Neural cell (in vitro differentiated cells): ENCODE results near the gene GRAMD1C. TPM values are rescaled to one million over a fixed set of nuclear protein-coding genes. Genes with fewer than 3 reads are reported as not detected.

ENCODE experiments used
- H2AFZ ChIP-seq: fragments of 200-600, 300-800 bp; sonication (generic), shearing (Covaris generic); 2 replicates; pipeline ENCODE4 v1.6.0; 2014; ENCODE audit warnings: low read depth, mild to moderate bottlenecking, antibody characterized with exemption, low read length, moderate library complexity
- H3F3A ChIP-seq: fragments of 200-600 bp; shearing (Covaris generic); 2 replicates; pipeline ENCODE4 v1.6.1; 2016; ENCODE audit warnings: mild to moderate bottlenecking, moderate library complexity, mixed read lengths, antibody characterized with exemption, low read length; ENCODE audit not compliant: insufficient read depth, poor library complexity, severe bottlenecking
- H3K27ac ChIP-seq: fragments of 200-600, 300-800 bp; sonication (generic), shearing (Covaris generic); 2 replicates; pipeline ENCODE4 v1.5.1; 2014; ENCODE audit warnings: mild to moderate bottlenecking, low read length, moderate library complexity
- H3K27me3 ChIP-seq: fragments of 300-800, 200-600 bp; sonication (generic), shearing (Covaris generic); 2 replicates; pipeline ENCODE4 v1.6.0; 2014; ENCODE audit warnings: mild to moderate bottlenecking, low read depth, low read length, moderate library complexity; ENCODE audit not compliant: insufficient read depth
- H3K36me3 ChIP-seq: fragments of 300-800, 200-600 bp; sonication (generic), shearing (Covaris generic); 2 replicates; pipeline ENCODE4 v1.5.1; 2014; ENCODE audit warnings: mild to moderate bottlenecking, antibody characterized with exemption, low read length, moderate library complexity; ENCODE audit not compliant: insufficient read depth
- H3K4me2 ChIP-seq: fragments of 300-800, 200-600 bp; sonication (generic), shearing (Covaris generic); 2 replicates; pipeline ENCODE4 v1.6.0; 2014; ENCODE audit warnings: mild to moderate bottlenecking, low read length
- H3K4me3 ChIP-seq: fragments of 300-800, 200-600 bp; sonication (generic), shearing (Covaris generic); 2 replicates; pipeline ENCODE4 v1.5.1; 2014; ENCODE audit warnings: mild to moderate bottlenecking, low read length, moderate library complexity
- H3K79me2 ChIP-seq: fragments of 200-600 bp; shearing (Covaris generic); replicated peaks from 2 replicates; pipeline ENCODE4 v1.6.0; 2014; ENCODE audit warnings: mild to moderate bottlenecking, low read length, moderate library complexity; ENCODE audit not compliant: insufficient read depth
- H3K9ac ChIP-seq: fragments of 300-800, 200-600 bp; sonication (generic), shearing (Covaris generic); 2 replicates; pipeline ENCODE4 v1.6.1; 2016; ENCODE audit warnings: mild to moderate bottlenecking, low read length, mixed read lengths
- H3K9me2 ChIP-seq: fragments of 200-600 bp; shearing (Covaris generic); 2 replicates; pipeline ENCODE4 v1.6.1; 2016; ENCODE audit warnings: mild to moderate bottlenecking, low read length, mixed read lengths; ENCODE audit not compliant: insufficient read depth
- H3K9me3 ChIP-seq: fragments of 200-600, 300-800 bp; sonication (generic), shearing (Covaris generic); 2 replicates; pipeline ENCODE4 v1.6.1; 2016; ENCODE audit warnings: mild to moderate bottlenecking, mixed run types, low read length, moderate library complexity, mixed read lengths
- H4K20me1 ChIP-seq: fragments of 200-600 bp; shearing (Covaris generic); 2 replicates; pipeline ENCODE4 v1.6.1; 2016; ENCODE audit warnings: mild to moderate bottlenecking, mixed run types; ENCODE audit not compliant: insufficient read depth
- EP300 ChIP-seq: fragments of 450-650 bp; conservative IDR thresholded peaks from 2 replicates; pipeline ENCODE4 v1.6.1; 2014; ENCODE audit warnings: antibody characterized with exemption, mild to moderate bottlenecking, moderate library complexity; ENCODE audit not compliant: poor library complexity, severe bottlenecking
- EZH2 ChIP-seq: fragments of 200-600, 300-800 bp; shearing (Covaris generic), sonication (generic); IDR thresholded peaks from 2 replicates; pipeline ENCODE4 v1.6.1; 2014; ENCODE audit warnings: antibody characterized with exemption, low read length, borderline replicate concordance, mild to moderate bottlenecking; ENCODE audit not compliant: insufficient read depth, poor library complexity, severe bottlenecking
- MXI1 ChIP-seq: fragments of 450-650 bp; conservative IDR thresholded peaks from 2 replicates; pipeline ENCODE4 v1.6.1; 2014; ENCODE audit warnings: antibody characterized with exemption, mild to moderate bottlenecking; ENCODE audit not compliant: poor library complexity, severe bottlenecking
- POLR2AphosphoS5 ChIP-seq: IDR thresholded peaks from 2 replicates; pipeline ENCODE4 v1.6.1; 2012
- RAD21 ChIP-seq: fragments of 450-650 bp; conservative IDR thresholded peaks from 2 replicates; pipeline ENCODE4 v1.6.1; 2014; ENCODE audit warnings: antibody characterized with exemption, mild to moderate bottlenecking, moderate library complexity
- SMC3 ChIP-seq: fragments of 450-650 bp; conservative IDR thresholded peaks from 2 replicates; pipeline ENCODE4 v1.6.1; 2014; ENCODE audit warnings: antibody characterized with exemption, mild to moderate bottlenecking, moderate library complexity; ENCODE audit not compliant: poor library complexity
- TAF1 ChIP-seq: IDR thresholded peaks from 2 replicates; pipeline ENCODE4 v1.6.1; 2012; ENCODE audit warnings: low read depth
- polyA plus RNA-seq: library from polyadenylated mRNA; depleted of rRNA; stranded (reverse); fragments of >200 nt; gene quantifications from 2 replicates; pipeline ENCODE4 v1.2.3, GENCODE V29; 2014
- TF ChIP-seq, protein P1 (sequence below): fragments of 450-650 bp; IDR thresholded peaks from 2 replicates; pipeline ENCODE4 v1.5.1; 2014; ENCODE audit warnings: antibody characterized with exemption, mild to moderate bottlenecking, moderate library complexity; ENCODE audit not compliant: poor library complexity, severe bottlenecking
- TF ChIP-seq, protein P2 (sequence below): IDR thresholded peaks from 2 replicates; pipeline ENCODE4 v1.6.1; 2012; ENCODE audit warnings: borderline replicate concordance

Gene GRAMD1C
- polyA plus RNA-seq, 1 donor from 2014 or later = 31.0 TPM

DNA sequence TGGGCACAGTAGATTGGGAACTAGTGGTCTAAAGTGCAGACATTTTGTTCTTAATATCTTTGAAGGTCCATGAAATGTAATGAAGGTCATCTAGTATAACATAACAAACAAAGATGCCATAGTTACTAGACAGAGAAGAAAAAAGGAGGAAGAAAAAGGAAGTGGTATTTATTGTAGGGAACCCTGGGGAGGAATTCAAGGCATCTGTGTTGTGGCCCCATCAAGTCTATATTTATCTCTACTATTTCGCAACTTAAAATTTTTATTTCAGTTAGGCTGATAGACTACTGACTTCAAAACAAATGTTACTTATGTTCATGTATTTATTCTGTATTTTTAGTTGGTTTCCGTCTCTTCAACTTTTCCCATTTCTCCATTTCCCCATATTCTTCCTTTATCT, 60.3 kb downstream of the GRAMD1C start:
- no peaks in the 10 kb centered on the region for H3K36me3 ChIP-seq
- no peak overlapping the region for H3K27ac ChIP-seq
- TF ChIP-seq EP300 (no peak), MXI1 (no peak), EZH2 (no peak), POLR2AphosphoS5 (no peak)
- TF ChIP-seq, protein P1, sequence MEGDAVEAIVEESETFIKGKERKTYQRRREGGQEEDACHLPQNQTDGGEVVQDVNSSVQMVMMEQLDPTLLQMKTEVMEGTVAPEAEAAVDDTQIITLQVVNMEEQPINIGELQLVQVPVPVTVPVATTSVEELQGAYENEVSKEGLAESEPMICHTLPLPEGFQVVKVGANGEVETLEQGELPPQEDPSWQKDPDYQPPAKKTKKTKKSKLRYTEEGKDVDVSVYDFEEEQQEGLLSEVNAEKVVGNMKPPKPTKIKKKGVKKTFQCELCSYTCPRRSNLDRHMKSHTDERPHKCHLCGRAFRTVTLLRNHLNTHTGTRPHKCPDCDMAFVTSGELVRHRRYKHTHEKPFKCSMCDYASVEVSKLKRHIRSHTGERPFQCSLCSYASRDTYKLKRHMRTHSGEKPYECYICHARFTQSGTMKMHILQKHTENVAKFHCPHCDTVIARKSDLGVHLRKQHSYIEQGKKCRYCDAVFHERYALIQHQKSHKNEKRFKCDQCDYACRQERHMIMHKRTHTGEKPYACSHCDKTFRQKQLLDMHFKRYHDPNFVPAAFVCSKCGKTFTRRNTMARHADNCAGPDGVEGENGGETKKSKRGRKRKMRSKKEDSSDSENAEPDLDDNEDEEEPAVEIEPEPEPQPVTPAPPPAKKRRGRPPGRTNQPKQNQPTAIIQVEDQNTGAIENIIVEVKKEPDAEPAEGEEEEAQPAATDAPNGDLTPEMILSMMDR = no peak
- no peaks in the 10 kb centered on the region for H3F3A ChIP-seq
- no peak overlapping the region for H2AFZ ChIP-seq
- no peaks in the 10 kb centered on the region for H3K27me3 ChIP-seq
- no peak overlapping the region for H3K4me2 ChIP-seq
- H3K9ac ChIP-seq = no peak overlapping the region
- H3K9me3 ChIP-seq = no peaks in the 10 kb centered on the region
- H3K9me2 ChIP-seq = no peaks in the 10 kb centered on the region
- no peak overlapping the region for H3K4me3 ChIP-seq
- H4K20me1 ChIP-seq = no peaks in the 10 kb centered on the region
- H3K79me2 ChIP-seq = no peaks in the 10 kb centered on the region

DNA sequence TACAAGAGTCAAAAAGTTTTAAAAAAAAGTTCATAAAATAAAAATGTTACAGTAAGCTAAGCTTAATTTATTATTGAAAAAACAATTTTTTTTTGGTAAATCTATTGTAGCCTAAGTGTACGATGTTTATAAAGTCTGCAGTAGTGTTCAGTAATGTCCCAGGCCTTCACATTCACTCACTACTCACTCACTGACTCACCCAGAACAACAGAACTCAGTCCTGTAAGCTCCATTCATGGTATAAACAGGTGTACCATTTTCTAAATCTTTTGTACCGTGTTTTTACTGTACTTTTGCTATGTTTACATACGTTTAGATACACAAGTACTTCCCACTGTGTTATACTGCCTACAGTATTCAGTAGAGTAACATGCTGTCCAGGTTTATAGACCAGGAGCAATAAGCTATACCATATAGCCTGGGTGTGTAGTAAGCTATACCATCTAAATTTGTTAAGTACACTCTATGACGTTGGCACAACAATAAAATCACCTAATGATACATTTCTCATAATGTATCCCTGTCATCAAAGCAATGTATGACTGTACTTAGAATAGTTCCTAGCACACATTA, 68.1 kb downstream of the GRAMD1C start:
- no peaks in the 10 kb centered on the region for H3K9me2 ChIP-seq
- TF ChIP-seq TAF1 = no peak
- TF ChIP-seq EP300 = no peak
- TF ChIP-seq EZH2 = no peak
- TF ChIP-seq RAD21 = no peak
- TF ChIP-seq, protein P1 = no peak
- TF ChIP-seq SMC3 = no peak
- TF ChIP-seq, protein P2, sequence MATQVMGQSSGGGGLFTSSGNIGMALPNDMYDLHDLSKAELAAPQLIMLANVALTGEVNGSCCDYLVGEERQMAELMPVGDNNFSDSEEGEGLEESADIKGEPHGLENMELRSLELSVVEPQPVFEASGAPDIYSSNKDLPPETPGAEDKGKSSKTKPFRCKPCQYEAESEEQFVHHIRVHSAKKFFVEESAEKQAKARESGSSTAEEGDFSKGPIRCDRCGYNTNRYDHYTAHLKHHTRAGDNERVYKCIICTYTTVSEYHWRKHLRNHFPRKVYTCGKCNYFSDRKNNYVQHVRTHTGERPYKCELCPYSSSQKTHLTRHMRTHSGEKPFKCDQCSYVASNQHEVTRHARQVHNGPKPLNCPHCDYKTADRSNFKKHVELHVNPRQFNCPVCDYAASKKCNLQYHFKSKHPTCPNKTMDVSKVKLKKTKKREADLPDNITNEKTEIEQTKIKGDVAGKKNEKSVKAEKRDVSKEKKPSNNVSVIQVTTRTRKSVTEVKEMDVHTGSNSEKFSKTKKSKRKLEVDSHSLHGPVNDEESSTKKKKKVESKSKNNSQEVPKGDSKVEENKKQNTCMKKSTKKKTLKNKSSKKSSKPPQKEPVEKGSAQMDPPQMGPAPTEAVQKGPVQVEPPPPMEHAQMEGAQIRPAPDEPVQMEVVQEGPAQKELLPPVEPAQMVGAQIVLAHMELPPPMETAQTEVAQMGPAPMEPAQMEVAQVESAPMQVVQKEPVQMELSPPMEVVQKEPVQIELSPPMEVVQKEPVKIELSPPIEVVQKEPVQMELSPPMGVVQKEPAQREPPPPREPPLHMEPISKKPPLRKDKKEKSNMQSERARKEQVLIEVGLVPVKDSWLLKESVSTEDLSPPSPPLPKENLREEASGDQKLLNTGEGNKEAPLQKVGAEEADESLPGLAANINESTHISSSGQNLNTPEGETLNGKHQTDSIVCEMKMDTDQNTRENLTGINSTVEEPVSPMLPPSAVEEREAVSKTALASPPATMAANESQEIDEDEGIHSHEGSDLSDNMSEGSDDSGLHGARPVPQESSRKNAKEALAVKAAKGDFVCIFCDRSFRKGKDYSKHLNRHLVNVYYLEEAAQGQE = no peak
- TF ChIP-seq POLR2AphosphoS5 = no peak
- no peak for TF ChIP-seq MXI1
- H3K9ac ChIP-seq = no peak overlapping the region
- no peak overlapping the region for H3K4me3 ChIP-seq
- H3K27ac ChIP-seq = no peak overlapping the region
- H3K27me3 ChIP-seq = no peaks in the 10 kb centered on the region
- no peak overlapping the region for H2AFZ ChIP-seq
- no peak overlapping the region for H3K4me2 ChIP-seq
- no peaks in the 10 kb centered on the region for H4K20me1 ChIP-seq
- no peaks in the 10 kb centered on the region for H3K79me2 ChIP-seq
- no peaks in the 10 kb centered on the region for H3F3A ChIP-seq
- H3K9me3 ChIP-seq = no peaks in the 10 kb centered on the region
- H3K36me3 ChIP-seq = no peaks in the 10 kb centered on the region
